GM12872 (cell line): ENCODE results near the gene MRPL9.

ENCODE experiments used
- TF ChIP-seq, protein P1 (sequence below): IDR thresholded peaks from 3 replicates; pipeline ENCODE4 v1.5.1; 2011; ENCODE audit warnings: low read depth, mild to moderate bottlenecking, low read length, moderate library complexity; ENCODE audit not compliant: insufficient read depth

The MRPL9 gene

DNA sequence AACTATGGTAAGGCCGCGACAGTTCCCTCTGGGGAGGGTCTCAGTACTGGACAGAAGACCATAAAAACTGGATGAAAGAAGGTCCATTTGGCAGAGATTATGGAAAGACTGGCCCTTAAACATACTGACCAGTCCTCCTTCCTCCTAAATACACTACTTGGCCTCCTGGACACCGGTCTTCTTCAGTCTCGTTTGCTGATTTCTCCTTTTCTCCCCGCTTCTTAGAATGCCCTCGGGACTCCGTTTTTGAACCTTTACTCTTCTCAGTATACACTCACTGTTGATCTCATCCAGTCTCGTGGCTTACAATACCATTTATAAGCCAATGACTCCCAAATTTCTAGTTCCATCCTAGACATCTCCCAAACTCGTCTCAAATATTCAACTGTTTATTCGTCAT, 694 bp upstream of the MRPL9 start:
- TF ChIP-seq, protein P1, sequence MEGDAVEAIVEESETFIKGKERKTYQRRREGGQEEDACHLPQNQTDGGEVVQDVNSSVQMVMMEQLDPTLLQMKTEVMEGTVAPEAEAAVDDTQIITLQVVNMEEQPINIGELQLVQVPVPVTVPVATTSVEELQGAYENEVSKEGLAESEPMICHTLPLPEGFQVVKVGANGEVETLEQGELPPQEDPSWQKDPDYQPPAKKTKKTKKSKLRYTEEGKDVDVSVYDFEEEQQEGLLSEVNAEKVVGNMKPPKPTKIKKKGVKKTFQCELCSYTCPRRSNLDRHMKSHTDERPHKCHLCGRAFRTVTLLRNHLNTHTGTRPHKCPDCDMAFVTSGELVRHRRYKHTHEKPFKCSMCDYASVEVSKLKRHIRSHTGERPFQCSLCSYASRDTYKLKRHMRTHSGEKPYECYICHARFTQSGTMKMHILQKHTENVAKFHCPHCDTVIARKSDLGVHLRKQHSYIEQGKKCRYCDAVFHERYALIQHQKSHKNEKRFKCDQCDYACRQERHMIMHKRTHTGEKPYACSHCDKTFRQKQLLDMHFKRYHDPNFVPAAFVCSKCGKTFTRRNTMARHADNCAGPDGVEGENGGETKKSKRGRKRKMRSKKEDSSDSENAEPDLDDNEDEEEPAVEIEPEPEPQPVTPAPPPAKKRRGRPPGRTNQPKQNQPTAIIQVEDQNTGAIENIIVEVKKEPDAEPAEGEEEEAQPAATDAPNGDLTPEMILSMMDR = no peak

DNA sequence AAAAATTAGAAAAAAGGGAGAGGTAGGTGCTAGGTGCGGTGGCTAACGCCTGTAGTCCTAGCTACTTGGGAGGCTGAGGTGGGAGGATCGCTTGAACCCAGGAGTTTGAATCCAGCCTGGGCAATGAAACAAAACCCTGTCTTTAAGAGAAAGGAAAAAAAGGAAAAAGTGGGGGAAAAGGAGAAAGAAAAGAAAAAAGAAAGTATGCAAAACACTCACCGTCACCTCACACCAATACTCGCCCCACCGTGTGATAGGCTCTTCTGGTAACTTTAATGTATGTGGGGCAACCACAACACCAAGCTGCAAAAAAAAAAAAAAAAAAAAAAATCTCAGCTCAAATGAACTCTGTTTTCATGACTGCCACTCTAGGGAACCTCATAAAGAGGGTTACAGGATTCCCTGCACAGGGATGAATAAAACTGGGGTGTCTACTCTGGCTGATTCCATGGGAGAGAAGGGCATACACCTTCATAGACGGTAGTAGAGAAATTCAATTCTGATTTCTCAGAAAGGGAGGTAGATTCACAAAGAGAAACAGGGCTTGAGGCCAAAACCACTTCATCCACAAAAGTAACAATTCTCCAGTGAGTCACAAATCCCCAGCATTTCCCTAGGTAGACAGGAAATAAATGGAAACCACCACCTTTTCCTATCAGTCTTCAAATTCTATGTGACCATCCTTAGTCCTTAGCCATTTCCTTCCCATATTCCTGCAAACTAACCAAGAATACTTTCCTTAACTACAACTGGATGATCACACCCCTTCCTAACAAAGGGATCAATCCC, 2.5 kb downstream of the MRPL9 start:
- TF ChIP-seq, protein P1 = no peak

DNA sequence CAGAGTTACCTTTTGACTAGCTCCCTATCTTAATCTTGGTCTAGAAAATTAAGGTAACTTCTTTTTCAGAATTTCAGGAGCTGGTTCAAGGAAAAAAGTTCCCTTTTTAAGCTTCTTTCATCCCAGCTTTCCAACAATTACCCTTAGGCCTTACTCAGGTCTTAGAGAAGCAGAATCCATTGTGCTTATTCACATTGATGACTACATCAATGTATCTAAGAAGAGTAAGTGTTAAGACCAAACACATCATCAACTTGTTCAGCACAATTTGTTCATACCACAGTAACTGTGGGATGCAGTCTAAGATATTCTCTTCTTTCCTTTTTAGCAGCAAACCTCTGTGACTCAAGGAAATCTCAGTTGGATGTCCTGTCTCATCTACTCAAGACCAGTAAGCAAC, 4.1 kb downstream of the MRPL9 start:
- TF ChIP-seq, protein P1 = no peak

DNA sequence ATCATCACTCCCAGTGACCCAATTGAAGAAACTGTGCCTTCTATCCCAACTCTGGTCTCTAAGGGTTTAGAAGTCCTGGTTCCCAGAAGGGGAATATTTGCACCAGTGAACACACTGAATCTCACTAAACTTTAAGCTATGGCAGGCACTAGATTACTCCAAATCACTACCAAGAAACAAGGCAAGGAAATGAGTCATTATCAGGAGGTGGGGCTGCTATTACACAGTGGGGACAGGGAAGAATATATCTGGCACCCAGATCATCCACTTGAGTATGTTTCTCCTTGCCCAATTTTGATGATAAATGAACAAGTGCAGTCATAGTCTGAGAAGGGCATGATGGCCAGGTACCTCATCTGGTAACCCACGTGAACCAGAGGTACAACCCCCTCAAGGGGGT, 7.0 kb downstream of the MRPL9 start:
- TF ChIP-seq, protein P1 = no peak

DNA sequence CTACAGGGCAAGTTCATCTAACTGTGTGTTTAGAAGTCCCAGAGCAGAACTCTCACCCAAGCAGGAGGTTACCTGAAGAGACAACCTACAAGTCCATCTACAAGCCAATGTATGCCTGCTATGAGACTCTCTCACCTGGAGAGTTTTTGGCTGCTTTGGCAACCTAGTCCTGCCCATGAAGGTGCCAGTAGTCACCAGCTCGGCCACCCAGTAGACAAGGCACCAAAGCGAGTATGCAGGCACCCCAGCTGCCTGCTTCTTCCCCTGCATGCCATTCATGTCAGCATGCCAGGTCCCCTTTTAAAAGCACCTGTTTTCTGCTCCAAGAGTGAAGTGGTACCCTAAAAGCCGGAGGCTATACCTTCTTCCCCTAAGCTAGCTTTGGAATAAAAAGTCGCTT, 21.8 kb downstream of the MRPL9 start:
- TF ChIP-seq, protein P1 = no peak

DNA sequence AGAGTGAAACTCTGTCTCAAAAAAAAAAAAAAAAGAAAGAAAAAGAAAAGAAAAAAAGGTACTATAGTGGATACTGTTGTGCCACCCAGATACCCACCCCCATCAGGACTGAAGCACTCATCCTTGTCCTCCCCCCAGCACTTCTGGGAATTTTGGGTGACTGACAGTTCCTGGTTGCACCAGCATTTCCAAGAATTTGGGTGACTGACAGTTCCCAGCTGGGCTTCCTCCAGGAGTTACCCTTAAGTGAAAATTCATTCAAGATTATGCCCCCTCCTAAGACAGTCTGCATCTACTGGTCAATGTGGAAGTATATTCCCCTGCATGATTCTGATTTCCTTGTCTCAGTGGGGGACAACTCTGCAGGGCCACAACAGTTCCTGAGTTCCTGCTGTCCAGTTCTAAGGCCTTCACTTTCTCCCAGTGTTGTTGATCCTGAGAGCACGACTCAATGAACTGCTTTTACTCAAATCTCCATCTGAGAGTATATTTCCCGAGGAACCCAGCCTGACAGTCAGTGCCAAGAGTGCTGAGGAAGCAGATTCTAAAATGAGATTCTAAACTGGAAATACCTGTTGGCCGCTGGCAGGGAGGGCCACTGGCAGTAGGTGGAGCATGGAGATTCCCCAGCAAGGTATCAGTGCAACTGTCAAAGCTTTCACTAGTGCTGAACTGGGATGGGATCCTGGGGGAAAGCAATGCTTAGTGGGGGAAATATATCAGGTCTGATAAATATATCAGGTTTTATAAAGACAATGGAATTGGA, 23.5 kb downstream of the MRPL9 start:
- TF ChIP-seq, protein P1 = no peak

DNA sequence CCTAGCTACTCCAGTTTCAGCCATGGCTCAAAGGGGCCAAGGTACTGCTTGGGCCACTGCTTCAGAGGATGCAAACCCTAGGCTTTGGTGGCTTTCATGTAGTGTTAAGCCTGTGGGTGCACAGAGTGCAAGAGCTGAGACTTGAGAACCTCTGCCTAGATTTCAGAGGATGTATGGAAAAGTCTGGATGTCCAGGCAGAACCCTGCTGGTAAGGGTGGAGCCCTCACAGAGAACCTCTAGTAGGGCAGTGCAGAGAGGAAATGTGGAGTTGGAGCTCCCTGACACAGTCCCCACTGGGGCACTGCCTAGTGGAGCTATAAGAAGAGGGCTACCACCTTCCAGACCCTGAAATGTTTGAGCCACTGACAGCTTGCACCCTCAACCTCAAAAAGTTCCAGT, 25.8 kb downstream of the MRPL9 start:
- TF ChIP-seq, protein P1 = no peak
